Activated T-helper 1 cell treated with Interleukin-2 at 50 U/mL for 16 hours (primary cell): ENCODE measurements around the gene ASPM.
"Not testable (repeated sequence)": the region's sequence is repeated elsewhere in the genome, so short reads cannot be mapped to it uniquely, and the experiment has no call there.

Source experiments
- DNase-seq: peaks from one replicate; pipeline ENCODE4 v3.0.0-alpha.2; 2020; ENCODE audit warnings: low read depth

ASPM gene

GRCh38 chr1:197143276-197143675, 3.2 kb downstream of the ASPM start:
- no peak for DNase-seq

- DNase-seq: no peak
Observed at GRCh38 chr1:197141575-197141974, 4.9 kb downstream of the ASPM start.

GRCh38 chr1:197140121-197140520, 6.3 kb downstream of the ASPM start:
- DNase-seq: no peak

DNA sequence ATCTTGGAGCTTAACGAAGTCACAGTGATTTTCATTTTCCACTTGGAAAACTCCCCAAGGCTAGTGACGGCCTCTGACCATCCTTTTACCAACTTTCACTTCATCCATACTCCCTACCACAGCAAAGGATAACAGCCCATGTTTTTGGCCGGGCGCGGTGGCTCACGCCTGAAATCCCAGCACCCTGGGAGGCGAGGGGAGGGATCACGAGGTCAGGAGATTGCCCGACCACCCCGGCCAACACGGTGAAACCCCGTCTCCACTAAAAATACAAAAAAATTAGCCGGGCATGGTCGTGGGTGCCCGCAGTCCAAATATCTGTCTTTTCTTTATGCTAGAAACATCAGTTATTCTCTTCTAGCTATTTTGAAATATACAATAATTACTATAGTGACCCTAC, 7.3 kb downstream of the ASPM start:
- DNase-seq: no peak

DNA sequence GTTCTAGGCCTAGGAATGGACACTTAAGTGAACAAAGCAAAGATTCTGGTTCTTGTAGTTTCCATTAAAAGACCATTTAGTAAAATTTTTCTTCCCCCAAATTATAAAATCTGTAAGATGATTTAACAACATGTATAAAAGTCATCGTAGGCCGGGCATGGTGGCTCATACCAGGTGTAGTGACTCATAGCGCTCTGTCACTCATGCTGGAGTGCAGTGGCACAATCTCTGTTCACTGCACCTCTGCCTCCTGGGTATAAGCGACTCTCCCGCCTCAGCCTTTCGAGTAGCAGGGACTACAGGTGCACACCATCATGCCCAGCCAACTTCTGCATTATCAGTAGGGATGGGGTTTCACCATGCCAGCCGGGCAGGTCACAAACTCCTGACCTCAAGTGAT, 9.1 kb downstream of the ASPM start:
- DNase-seq: no peak

DNA sequence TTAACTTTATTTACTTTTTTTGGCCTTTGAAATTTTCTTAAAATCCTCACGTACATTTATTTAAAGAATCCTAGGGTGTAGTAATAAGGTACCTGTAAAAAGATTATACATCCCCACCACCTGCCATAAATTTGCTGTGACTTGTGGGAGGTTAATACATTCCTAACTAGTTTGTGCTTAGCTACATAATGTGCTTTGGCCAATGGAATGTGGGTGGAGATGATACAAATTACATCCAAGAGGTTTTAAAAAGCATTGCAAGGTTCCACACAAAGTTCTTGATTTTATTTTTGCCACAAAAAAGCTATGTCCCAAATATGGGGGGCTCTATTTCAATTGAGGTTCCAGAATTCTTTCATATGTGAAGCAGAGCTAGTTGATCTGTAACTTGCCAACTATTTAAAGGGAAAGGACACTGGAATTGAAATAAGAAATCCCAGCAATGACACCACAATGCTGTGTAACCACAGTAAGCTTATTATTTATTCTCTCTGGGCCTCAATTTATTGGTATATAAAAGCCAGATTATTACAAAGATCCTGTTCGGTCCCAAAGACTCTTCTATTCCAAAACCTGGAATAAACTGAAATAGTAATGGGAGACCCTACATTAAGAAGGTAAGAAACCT, 15.7 kb downstream of the ASPM start:
- DNase-seq: no peak

DNA sequence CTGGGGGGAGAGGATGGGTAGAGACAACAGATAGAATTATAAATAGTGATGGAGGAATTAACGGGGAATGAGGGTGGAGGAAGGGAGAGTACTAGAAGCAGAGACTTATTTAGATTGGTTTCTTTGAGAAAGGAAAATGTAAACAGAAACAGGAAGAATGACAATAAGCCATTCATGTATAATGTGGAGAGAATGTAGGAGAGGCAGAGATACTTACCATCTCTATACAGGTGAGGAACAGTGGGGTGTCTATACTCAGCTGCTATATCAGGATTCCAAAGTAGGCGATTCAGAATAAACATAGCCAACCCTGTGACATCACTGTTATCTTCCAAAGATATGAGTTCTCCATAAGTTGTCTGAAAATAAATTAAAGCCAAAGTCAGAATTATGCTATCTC, 16.8 kb downstream of the ASPM start:
- DNase-seq: no peak

DNA sequence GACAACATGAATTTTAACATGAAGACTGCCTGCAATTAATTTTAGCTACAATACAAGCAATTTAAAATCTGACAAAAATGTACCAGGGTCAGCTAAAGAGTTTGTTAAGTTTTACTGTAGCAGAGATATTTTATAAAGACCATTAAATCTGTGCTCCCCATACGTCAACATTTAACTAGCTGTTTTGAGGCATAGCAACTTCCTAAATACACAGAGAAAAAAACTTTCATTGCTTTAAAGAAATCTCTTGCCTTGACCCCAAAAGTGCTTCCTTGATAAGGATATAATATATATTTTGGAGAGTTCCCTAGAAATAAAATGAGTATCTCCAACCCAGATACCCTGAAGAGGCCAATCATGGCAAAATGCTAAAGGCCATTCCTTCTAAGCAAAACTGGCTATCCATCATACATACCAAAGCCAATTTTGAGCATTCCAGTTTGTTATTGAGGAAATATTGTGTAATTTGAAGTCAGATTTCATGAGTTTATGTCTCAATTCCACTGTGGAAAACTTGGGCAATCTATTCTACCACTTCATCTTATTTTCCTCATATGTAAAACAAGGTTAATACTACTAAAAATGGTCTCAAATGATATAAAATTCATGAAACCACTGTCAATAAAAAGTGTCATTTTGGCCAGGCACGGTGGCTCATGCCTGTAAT, 19.1 kb downstream of the ASPM start:
- no peak for DNase-seq

GRCh38 chr1:197126691-197127090, 19.8 kb downstream of the ASPM start:
- DNase-seq: no peak

DNA sequence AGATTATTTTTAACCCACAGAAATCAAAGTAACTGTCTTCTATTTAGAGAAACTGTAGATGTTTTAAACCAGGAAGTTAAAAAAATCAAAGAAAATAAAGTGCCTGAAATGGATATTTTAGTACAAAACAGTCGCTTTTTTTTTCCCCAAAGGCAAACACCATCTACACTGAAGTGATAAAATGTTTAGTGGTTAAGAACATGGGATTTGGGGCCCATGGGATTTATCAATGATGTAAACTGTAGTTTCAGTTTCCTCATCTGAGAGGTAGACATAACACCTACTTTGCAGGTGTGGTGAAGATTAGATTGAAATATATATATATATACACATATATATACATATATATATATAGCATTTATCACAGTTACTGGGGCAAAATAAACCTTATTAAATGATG, 22.1 kb downstream of the ASPM start:
- no peak for DNase-seq

- DNase-seq: no peak
Observed at GRCh38 chr1:197116156-197116555, 30.3 kb downstream of the ASPM start.

- no peak for DNase-seq
Observed at GRCh38 chr1:197106869-197107268, 39.6 kb downstream of the ASPM start.

GRCh38 chr1:197103300-197103699, 43.2 kb downstream of the ASPM start:
- DNase-seq: no peak

- no peak for DNase-seq
Observed at GRCh38 chr1:197101978-197102377, 44.5 kb downstream of the ASPM start.

GRCh38 chr1:197100677-197101076, 45.8 kb downstream of the ASPM start:
- no peak for DNase-seq

DNA sequence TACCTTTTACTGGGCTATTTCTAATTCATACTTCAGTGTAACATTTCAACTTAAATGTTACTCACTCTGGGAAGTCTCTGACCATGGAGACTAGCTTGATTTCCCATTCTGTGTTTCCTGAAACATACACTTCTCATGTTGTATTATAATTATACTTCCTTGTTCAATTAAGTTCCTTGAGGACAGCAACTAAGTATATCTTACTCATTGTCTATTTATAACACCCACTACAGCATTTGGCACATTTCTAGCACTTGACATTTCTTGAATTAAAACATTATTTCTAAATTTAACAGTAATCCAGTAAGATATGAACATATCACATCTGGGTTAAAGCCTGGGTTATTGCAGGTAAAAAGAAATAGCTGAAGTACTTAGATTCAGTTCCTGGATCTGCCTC, 47.0 kb downstream of the ASPM start:
- DNase-seq: no peak

GRCh38 chr1:197096971-197097370, 49.5 kb downstream of the ASPM start:
- not testable (repeated sequence) for DNase-seq

- no peak for DNase-seq
Observed at GRCh38 chr1:197096137-197096536, 50.3 kb downstream of the ASPM start.

DNA sequence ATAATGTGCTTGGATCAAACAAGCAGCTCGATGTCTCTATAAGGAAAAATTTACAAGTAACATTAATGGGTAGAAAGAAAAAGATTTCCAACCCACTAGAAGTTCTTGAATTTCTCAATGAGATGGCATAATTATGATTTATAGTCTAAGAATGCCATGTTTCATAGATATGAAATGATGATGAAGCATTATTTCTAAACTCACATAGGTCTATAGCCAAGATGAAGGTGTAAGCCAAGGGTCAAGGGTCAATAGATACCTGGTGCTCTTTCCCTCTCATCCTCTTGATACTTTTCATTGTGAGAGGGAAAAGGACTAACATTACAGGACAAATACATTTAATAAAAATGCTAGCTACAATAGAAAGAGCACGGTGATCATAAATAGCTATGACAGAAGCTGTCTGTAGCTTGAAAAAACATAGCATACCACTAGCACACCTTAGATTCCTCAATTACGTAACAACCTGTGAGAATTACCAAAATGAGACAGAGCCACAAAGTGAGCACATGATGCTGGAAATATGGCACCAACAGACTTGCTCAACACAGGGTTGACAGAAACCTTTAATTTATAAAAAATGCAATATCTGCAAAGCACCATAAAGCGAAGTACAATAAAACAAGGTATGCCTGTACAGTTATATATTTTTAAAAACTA, 53.1 kb downstream of the ASPM start:
- no peak for DNase-seq

GRCh38 chr1:197092491-197093023, 53.9 kb downstream of the ASPM start:
- DNase-seq: no peak

DNA sequence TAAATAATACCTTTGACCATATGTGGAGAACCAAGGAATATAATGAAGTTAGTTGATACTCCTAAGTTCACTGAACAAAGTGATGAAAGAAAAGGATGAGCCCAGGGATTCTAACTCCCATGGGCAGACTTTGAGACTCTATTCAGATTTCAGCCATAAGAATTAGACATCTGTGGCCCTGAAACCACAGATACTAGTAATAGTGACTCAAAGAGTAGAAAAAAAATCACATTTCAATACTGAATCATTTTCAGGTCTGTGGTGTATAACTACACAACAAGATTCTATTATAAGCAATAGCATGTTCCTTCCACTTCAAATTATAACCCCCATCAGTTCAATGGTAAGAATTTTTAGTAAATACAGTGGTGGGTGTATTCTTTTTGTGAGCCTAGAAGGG, 63.0 kb downstream of the ASPM start:
- no peak for DNase-seq

- DNase-seq: no peak
Observed at GRCh38 chr1:197081117-197081753, 65.2 kb downstream of the ASPM start.

DNA sequence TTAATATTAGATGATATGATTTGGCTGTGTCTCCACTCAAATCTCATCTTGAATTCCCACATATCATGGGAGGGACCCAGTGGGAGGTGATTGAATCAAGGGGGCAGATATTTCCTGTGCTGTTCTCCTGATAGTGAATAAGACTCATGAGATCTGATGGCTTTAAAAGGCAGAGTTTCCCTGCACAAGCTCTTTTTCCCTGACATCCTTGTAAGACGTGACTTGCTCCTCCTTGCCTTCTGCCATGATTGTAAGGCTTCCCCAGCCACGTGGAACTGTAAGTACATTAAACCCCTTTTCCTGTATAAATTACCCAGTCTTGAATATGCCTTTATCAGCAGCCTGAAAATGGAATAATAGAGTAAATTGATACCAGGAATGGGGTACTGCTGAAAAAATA, 66.1 kb downstream of the ASPM start:
- DNase-seq: no peak
